SU-DHL-6 (cell line): Measurements from ENCODE around the gene SESN2.

Source experiments
- EZH2phosphoT487 ChIP-seq: fragments of 200-600 bp; sonication (generic), shearing (Covaris generic); conservative IDR thresholded peaks from 2 replicates; pipeline ENCODE4 v1.6.1; 2018; ENCODE audit warnings: mild to moderate bottlenecking, antibody characterized with exemption, low read length, moderate library complexity, mixed read lengths
- TF ChIP-seq, protein P1 (sequence below): fragments of 200-600 bp; sonication (generic); IDR thresholded peaks from one replicate; pipeline ENCODE4 v1.5.1; 2017; ENCODE audit warnings: antibody characterized with exemption, mild to moderate bottlenecking, low read length, moderate library complexity; ENCODE audit not compliant: insufficient read depth, poor library complexity, severe bottlenecking

DNA sequence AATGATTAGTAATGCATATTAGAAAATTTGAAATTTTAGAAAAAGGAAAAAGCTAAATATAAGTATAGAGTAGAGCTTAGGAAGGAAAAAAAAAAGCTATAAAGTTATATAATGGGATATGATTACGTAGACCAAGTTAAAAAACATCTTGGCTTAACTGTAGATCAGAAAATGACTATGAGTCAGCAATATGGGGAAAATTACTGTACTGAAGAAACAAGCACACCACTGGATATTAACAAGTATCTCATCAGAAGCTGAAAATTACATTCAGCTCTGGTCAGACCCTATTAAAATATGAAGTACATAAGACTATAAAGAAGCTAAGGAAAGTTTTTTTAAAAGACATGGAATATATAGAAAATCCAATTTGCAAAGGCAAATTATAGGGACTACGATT, 46.0 kb upstream of the SESN2 start:
- TF ChIP-seq, protein P1, sequence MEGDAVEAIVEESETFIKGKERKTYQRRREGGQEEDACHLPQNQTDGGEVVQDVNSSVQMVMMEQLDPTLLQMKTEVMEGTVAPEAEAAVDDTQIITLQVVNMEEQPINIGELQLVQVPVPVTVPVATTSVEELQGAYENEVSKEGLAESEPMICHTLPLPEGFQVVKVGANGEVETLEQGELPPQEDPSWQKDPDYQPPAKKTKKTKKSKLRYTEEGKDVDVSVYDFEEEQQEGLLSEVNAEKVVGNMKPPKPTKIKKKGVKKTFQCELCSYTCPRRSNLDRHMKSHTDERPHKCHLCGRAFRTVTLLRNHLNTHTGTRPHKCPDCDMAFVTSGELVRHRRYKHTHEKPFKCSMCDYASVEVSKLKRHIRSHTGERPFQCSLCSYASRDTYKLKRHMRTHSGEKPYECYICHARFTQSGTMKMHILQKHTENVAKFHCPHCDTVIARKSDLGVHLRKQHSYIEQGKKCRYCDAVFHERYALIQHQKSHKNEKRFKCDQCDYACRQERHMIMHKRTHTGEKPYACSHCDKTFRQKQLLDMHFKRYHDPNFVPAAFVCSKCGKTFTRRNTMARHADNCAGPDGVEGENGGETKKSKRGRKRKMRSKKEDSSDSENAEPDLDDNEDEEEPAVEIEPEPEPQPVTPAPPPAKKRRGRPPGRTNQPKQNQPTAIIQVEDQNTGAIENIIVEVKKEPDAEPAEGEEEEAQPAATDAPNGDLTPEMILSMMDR: no peak
- no peak for TF ChIP-seq EZH2phosphoT487
